ENCODE measurements around the gene MAP3K7CL.

Gene MAP3K7CL

GRCh38 chr21:29196670-29197191 is 66.3 kb downstream of the MAP3K7CL start:
- DNase-seq = no peak

GRCh38 chr21:29201186-29201585 is 70.7 kb downstream of the MAP3K7CL start:
- DNase-seq = no peak

DNA sequence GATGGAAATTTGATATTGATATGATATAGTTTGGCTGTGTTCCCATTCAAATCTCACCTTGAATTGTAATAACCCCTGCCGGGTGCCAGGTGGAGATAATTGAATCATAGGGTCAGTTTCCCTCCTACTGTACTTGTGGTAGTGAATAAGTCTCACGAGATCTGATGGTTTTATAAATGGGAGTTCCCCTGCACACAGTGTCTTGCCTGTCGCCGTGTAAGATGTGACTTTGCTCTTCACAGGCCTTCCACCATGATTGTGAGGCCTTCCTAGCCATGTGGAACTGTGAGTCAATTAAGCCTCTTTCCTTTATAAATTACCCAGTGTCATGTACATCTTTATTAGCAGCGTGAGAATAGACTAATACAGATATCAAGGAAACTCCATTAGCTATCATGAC is 74.6 kb downstream of the MAP3K7CL start:
- DNase-seq = no peak

DNA sequence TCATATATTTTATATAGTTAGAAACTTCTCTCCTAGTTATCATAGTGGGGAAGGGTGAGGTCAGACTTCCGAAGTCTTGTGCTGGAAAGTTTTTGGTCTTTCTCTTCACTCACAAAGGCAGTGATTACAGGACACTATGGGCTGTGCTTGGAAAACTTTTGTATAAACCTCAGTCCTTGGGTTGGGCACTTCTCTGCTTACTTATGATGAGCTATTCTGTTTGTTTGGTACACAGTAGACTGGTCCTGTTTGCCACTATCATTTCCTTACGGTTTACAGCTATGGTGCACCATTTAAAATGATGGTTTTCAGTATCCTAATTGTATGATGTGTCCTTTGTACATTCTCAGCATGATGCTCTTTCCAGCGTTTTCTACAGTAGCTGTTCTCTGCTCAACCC is 75.5 kb downstream of the MAP3K7CL start:
- no peak for DNase-seq

DNA sequence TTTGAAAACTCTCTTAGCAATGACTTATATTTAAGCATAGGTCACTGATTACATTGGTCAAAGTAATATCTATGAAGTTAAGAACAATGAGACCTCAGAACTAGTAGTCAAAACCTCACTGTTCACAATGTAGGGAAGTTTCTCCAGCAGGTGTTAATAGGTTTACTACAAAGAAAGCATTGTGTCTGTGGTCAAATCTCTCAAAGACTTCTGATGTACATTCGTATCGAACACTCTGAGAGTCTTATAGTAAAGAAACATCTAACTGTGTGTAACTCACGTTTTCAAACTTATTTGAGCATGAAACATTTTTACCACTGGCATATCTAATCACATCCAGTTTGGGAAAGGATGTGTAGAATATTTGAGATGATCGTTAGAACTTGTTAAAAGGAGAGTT is 76.0 kb downstream of the MAP3K7CL start:
- DNase-seq = no peak

DNA sequence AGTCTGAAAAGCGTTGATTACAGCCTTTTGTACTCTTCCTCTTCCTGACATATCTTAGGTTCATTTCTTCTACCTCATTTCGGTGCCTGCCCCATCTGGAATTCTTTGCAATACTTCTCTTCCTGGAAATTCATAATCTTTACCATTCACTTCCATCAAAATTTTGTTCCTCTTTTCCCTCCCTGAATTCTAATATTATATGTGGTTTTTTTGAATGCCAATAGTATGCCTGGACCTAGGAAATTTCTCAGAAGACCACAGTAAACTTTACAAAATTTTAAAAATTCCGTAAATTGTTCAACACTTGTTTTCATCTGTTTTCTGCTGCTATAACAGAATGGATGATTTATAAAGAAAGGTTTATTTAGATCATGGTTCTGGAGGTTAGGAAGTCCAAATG is 76.8 kb downstream of the MAP3K7CL start:
- DNase-seq = no peak

DNA sequence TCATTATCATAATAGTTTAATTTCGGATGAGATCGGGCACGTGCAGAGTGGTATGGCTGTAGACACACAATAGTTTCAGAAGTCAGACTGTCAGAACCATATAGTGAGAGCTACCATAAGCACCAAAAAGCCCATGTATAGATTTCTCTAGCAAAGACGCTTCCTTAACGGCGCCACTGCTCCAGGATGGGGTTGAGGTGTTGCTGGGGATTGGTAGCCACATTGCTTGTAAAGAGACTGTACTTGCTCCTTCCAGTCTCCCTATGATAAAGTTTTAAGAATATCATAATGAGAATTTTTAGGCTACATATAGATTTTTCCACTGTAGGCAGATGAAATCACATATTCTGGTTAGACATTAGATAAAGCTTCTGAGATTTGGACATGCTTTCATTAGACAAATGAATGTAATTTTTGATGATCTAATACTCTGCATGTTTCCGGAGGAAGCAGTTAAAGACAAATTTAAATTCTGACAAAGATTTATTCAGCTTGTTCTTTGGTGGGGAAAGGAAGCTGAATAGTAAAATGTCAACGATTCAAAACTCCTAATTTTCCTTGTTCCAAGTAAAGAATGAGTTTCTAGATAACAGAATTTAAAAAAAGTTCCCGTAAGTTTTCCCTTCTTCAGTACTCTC is 77.7 kb downstream of the MAP3K7CL start:
- DNase-seq = no peak

GRCh38 chr21:29208682-29209059 is 78.2 kb downstream of the MAP3K7CL start:
- DNase-seq = no peak

DNA sequence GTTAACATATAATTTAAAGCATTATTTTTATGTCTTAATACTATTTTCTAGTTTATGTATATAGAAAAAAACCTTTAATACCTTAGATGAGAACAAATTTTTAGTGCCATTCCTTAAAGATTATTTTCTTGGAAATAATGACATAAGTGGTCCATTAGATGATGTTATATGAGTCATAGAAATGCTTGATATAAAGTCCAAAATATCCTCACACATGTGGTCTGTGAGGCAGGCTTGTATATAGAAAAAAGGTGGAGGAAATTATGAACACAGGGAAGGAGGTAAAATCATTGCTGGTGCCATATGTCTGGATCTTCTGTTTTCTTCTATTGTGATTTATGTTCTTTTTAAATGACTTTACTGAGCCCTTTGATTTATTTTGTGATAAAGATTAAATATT is 79.3 kb downstream of the MAP3K7CL start:
- DNase-seq = no peak

- DNase-seq = no peak
Measured at GRCh38 chr21:29211205-29211604, 80.8 kb downstream of the MAP3K7CL start.

- no peak for DNase-seq
Measured at GRCh38 chr21:29212446-29212845, 82.0 kb downstream of the MAP3K7CL start.

DNA sequence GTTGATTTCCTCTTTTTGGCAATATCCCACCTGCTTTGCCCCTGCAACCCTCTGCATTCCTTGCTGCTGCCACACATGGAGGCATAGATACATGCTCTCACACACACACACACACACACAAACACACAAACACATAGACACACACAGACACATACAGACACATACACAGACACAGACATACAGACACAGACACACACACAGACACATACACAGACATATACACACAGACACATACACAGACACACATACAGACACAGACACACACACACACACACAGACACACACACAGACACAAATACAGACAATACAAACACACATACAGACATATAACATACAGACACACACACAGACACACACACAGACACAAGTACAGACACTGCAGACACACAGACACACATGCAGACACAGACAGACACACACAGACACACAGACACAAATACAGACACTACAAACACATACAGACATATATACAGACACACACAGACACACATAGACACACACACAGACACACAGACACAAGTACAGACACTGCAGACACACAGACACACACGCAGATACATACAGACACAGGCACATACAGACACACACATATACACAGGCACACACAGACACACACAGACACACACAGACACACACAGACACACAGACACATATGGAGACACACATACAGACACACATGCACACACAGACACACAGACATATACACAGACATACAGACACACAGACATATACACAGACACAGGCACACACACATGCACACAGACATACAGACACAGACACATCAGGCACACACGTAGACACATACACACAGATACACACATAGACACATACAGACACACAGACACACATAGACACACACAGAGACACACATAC is 83.3 kb downstream of the MAP3K7CL start:
- no peak for DNase-seq

GRCh38 chr21:29215709-29216108 is 85.3 kb downstream of the MAP3K7CL start:
- DNase-seq = no peak

GRCh38 chr21:29217818-29218291 is 87.4 kb downstream of the MAP3K7CL start:
- peak; percentile 94 for DNase-seq

DNA sequence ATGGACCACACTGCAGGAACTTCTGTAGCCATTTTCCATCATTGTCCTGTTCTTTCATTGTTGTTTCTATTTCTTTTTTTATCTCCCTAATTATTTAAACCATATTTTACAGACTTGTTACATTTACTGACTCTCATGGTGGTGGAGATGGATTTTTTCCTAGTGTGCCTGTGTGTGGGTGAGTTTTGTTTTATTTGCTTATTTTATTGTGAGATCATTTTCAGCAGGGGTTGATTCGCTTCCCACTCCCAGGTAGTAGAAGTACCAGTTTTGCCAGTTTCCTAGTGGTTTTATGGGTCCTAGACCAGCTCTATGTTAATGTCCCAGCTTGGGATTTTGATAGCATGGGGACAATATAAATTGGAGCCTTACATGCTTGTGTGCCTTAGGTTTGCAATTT is 88.3 kb downstream of the MAP3K7CL start:
- no peak for DNase-seq

- DNase-seq = no peak
Measured at GRCh38 chr21:29219165-29219770, 88.8 kb downstream of the MAP3K7CL start.

DNA sequence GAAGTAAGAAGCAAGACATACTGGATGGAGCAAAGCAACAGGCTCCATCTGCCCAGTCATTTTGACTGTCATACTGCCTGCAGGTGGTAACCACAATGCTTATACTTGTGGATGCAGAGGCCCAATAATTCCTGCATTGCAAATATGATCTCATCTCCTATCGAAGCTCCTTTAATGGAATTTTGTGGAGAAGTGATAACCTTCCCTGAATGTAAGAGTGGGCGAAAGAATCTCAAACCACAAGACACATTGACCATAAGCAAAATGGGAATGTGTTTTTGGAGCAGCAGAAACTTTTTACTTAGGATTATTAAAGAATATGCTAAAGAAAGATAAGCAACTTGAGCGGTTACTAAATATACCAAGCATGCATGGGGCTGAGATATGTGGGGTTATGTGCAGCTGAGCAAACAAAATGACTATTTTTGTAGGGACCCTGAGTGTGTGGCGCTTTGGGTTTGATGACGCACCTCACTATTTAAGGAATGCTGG is 90.9 kb downstream of the MAP3K7CL start:
- DNase-seq = peak; percentile 86

- DNase-seq = no peak
Measured at GRCh38 chr21:29224006-29224405, 93.6 kb downstream of the MAP3K7CL start.
